ENCODE measurements around the gene TMEM213. TPM values are rescaled to one million over a fixed set of nuclear protein-coding genes. Genes with fewer than 3 reads are reported as not detected.

Gene TMEM213
- total and polyA plus RNA-seq, 2 of the 8 experiments (the other 6 are each of a cell fraction or from before 2014, with no cell fraction given) = 0.21 to 0.67 TPM

DNA sequence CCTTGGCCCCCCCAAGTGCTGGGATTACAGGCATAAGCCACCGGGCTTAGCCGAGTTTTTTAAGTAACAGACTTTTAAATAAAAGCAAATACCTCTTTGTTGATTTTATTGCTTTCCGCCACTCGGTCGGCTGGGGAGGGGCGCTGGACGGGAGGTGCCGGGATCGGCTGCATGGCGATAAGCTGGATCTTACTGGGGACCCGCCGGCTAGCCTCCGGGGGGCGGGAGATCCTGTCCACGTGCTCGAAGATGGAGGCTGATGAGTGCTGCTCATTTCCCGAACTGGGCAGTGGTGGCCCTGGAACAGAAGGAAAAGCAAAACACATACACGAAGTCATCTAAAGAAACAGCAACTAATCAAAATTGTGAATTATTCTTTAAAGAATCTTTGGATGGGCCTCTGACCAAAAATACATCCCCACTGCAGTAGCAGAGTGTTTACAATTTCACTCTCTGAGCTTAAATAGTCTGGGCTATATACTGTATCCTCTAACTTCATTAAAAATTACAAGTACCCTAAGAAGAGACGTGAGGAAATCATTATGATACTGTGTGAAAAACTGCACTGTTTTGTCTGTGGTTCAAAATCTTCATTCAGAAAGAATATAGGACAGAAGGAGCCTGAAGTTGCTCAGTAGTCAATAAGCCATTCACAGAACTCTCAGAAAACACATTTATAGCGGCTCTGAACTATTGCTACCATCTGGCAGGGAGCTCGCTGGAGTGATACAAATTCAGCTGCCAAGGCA, 73.4 kb downstream of the TMEM213 start (continued):
- TF ChIP-seq PHF8 (conservative IDR thresholded peaks at IDR 0.05; ENCODE audit: low read depth, low read length) (no peak), CTBP2 (IDR thresholded peaks at IDR 0.05; ENCODE audit: borderline replicate concordance, insufficient read depth, insufficient read length, low read length) (no peak), EP300 (IDR thresholded peaks at IDR 0.05; ENCODE audit: borderline replicate concordance in 1 of 2, low read depth in 2 of 2, low read length in 2 of 2) (no peak), EGR1 (IDR thresholded peaks at IDR 0.05; ENCODE audit: borderline replicate concordance, low read depth, low read length) (no peak), TBP (IDR thresholded peaks at IDR 0.05; ENCODE audit: low read depth, low read length) (no peak), HDAC2 (IDR thresholded peaks at IDR 0.05; ENCODE audit: borderline replicate concordance in 1 of 2, low read depth in 2 of 2, low read length in 2 of 2) (no peak)

Measured in H1 (cell line).